ENCODE results near the gene ESRRA.

ESRRA gene

DNA sequence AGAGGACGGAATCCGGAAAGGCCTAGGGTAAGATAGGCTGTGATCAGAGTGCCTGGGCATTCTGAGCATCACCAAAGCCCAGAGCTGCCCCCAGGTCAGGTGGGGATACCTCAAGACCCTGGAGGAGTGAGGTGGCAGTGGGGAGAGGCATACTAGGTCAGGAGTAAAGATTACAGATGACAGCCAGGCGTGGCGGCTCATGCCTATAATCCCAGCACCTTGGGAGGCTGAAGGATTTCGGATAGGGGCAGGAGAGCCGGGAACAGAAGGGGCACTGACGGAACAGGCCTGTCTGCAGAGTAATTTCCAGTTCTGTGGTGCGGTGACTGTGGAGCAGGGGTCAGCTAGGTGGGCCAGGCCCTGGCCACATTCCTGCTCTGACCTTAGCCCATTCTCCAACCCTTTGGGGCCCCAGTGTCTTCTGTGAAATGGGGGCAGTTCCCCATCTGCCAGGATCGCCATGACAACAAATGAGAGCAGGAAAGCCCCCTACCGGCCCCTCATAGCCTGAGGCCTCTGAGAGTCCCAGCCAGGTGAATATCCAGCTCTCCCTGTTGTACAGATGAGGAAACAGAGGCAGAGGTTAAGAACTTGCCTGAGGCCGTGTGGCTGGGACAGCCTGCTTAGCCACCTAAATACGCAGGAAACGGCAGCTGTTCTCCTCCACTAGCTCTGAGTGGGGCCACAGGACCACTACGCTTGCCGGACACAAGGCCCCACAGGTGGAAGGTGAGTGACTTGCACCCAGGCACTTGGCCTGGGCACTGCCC is 30.1 kb upstream of the ESRRA start:
- no peak for DNase-seq (ENCODE audit: low read depth)

GRCh38 chr11:64275841-64276240 is 29.5 kb upstream of the ESRRA start:
- DNase-seq (ENCODE audit: low read depth) = no peak

DNA sequence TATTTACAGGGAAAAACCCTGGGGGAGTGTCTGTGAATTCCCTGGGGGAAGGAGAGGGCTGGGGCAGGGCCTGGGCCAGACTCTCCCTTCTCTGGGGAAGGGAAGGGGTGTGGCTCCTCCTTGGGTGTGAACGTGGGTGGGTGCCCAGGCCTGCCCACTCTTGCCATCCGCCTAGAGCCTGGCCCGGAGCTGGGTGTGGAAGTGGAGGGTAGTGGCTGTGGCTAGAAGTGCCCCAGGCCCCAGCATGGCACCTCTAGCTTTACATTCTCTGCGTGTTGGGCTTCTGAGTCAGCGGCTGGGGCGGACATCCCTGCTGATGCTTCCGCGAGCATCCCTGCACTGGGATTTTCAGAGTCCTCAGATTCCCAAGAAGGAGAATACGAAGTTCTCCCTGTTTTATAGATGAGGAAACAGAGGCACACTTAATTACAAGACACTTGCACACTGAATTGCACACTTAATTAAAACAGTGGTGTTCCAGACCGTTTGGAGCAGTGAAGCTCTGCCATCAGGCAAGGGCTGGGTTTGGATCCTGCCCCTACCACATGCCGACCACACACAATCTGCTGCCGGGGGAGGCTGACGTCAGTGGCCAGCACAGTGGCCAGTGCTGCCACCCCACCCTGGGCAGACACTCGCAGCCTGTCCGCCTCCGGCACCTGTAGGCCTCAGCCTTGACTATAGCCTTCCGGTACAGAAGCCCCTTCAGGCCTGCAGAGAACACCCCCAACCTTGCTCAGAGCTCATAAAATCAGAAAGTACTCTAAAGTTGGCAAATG is 28.5 kb upstream of the ESRRA start:
- DNase-seq (ENCODE audit: low read depth) = no peak

DNA sequence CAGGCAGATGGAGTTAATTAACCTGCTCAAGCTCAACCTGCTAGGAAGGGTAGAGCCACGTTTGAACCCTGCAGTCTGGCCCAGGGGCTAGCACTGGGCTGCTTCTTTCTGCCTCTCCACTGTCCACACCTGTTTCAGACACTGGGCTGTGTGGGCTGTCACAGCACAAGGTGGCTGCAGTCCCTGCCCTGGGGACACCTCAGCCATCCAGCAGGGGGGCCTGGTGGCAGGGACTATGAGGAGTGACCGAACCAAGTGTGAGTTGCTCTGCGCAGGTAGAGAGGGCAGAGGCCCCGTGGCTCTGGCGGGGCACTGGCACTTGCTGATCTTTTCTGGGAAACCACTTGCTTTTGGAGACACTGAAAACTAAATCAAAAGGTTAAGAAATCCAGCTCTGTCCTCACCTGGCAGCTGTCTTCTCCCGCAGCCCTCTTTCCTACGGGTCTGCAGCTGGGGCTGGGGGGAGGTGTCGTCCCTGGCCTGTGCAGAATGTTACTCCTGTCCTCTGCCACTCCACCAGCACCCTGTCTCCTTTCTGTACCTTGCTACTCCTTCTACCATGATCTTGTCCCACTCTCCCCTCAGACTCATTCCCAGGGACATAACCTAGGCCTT is 26.6 kb upstream of the ESRRA start:
- no peak for DNase-seq (ENCODE audit: low read depth)

GRCh38 chr11:64281957-64282770 is 23.2 kb upstream of the ESRRA start:
- no peak for DNase-seq (ENCODE audit: low read depth)

DNA sequence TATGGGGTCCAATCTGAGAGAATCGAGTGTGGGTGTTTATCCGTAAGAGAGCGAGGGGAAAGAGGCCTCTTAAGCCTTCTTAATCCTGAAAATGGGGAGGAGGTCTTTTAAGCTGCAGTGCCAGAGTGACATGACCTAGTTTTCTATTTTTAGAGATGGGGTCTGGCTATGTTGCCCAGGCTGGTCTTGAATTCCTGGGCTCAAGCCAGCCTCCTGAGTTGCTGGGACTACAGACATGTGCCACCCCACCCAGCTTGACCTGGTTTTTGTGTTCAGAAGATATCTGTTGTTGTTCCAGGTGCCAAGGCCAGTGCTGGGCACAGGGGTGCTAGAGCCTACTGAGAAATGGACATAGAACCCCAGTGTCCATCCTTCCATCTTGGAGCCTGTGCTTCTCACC is 22.2 kb upstream of the ESRRA start:
- DNase-seq (ENCODE audit: low read depth) = no peak

DNA sequence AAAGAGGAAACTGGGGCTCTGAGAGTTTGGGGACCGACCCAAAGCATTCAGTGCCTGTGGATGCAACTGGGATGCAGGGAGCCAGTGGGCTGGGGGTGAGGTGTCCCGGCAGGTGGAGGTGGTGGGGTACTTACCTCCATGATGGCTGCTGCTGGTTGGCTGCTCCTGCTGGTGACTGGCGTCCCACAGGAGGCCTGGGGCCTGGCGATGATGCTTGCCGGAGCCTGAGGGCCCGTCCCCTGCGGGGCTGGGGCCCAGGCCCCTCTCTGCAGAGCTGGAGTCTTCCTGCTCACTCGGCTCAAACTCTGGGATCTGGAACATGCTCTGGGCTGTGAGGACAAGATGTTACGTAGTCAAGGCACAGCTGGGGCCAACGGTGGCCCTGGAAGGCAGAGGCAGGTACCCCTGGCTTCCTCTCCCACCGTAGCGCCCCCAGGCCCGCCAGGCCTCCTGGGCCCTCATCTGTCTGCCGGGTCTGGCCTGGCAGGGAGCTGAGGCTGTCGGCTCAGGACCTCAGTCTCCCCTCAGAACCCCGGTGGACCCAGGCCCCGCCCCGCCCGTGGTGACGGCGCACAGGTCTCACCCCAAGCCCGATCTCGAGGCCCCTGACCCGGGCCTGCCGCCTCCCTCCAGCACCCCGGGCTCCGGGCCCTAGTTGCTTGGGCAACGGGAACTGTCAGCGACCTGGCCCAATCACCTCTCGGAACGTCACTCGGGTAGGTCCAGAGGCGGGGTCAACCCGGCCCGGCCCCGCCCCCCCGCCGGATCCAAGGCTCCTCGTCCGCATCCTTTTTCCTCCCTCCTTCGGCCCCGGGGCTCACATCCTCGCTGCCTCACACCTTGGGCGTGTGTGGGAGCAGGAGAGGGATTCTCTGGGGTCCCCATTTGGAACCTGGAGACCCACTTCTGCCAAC is 21.0 kb upstream of the ESRRA start, which contains the start of gene BAD:
TSS of gene BAD (minus strand) at position 618 of the 914 bp plus-strand sequence. CDS start at position 321, 297 bp downstream.
- peak; percentile 92 for DNase-seq (ENCODE audit: low read depth)

GRCh38 chr11:64284962-64285884 is 20.1 kb upstream of the ESRRA start, which contains the start of gene GPR137:
Gene GPR137 (plus strand): TSS chr11:64285848. CDS start chr11:64286525, 677 bp downstream.
- peak; percentile 63 for DNase-seq (ENCODE audit: low read depth)

DNA sequence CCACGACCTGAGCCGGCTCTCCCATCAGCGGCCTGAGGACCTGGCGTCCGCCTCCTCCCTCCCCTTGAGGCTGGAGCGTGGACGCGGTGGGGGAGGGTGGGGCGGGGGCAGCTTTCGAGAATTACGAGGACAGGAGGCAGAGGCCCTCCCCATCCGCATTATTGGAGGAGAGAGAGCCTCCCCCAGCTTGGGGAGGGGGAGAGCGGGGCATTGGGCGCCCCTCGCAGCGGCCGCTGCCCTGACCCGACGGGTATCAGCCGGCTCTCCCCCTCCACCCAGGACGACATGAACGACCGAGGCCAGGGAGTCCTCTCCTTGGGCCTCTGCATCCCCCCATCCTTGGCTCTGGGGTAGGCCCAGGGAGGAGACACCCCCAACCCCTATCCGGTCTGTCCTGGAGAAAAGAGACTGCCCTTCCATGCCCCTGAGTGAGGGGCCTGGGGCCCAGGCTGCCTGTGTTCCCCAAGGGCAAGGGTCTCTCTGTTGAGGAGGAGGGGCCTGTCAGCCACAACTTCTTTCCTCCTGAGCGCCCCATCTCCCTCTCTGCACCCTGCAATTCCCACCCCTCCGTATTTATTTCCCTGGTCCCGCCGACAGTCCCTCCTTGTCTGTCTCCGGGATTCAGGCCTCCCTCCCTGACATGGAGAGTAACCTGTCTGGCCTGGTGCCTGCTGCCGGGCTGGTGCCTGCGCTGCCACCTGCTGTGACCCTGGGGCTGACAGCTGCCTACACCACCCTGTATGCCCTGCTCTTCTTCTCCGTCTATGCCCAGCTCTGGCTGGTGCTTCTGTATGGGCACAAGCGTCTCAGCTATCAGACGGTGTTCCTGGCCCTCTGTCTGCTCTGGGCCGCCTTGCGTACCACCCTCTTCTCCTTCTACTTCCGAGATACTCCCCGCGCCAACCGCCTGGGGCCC is 19.2 kb upstream of the ESRRA start:
- DNase-seq (ENCODE audit: low read depth) = no peak

- DNase-seq (ENCODE audit: low read depth) = no peak
These were observed 18.5 kb upstream of the ESRRA start for GRCh38 chr11:64286801-64287159.

DNA sequence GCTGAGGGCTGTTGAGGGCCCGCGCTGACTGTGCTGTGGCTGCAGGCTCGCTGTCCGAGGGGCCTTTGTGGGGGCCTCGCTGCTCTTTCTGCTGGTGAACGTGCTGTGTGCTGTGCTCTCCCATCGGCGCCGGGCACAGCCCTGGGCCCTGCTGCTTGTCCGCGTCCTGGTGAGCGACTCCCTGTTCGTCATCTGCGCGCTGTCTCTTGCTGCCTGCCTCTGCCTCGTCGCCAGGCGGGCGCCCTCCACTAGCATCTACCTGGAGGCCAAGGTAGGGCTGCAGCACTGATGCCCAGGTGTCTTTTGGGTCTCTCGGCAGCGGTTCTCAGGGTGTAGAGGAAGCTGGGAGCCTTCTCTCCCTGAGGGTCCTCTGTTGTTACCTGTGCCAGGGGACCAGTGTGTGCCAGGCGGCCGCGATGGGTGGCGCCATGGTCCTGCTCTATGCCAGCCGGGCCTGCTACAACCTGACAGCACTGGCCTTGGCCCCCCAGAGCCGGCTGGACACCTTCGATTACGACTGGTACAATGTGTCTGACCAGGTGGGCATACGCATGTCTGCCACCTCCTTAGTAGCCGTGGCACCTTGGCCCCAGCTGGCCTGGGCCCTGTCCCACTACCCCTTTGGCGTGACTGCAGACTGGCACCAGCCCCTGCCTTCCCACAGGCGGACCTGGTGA is 17.5 kb upstream of the ESRRA start:
- no peak for DNase-seq (ENCODE audit: low read depth)

DNA sequence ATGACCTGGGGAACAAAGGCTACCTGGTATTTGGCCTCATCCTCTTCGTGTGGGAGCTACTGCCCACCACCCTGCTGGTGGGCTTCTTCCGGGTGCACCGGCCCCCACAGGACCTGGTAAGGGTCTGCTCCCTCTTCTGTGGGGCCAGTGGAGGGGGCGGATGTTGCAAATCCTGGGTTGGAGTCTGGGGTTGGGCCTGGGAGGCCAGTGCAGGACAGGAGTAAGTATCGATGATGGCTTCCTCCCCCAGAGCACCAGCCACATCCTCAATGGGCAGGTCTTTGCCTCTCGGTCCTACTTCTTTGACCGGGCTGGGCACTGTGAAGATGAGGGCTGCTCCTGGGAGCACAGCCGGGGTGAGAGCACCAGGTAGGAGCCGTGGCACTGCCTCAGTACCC is 17.0 kb upstream of the ESRRA start:
- no peak for DNase-seq (ENCODE audit: low read depth)

GRCh38 chr11:64289002-64289564 is 16.2 kb upstream of the ESRRA start:
- no peak for DNase-seq (ENCODE audit: low read depth)

DNA sequence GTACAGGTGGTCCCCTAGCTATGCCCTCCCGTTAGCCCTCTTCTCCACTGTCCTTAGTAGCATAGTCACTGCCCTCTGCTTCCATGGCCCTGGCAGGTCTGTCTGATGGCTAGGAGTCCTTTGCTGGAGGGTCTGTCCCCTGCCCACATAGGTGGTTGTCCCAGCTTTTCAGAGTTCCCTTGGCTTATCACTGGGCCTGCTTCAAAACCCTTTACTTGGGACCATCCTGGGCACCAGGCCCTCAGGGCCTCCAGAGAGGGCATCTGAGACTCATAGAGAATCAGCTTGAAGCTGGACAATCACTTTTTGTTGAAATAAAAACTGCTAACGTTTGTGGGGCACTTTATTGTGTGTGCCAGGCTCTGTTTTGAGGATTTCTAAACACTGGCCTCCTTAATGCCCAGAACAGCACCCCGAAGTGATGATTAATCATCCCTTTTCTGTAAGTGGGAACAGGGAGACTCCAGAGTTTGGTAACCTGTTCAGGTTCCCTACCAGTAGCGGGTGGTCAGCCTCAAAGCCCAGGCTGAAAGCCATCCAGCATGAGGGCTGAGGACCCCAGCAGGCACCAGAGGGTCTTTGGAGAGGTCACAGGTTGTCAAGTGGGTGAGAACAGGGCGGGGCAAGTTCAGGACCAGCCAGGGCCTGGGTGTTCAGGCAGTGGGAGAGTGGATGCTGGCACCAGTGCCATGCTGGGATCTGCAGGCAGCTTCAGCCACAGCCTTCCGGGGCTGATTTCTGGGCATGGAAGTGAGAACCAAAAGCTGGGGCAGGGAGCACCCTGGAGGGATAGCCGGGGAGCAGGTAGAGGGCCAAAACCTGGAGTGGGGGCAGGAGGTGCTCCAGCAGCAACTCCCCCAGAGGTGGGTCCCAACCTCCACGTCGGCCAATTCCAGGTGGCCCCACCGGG is 14.7 kb upstream of the ESRRA start:
- DNase-seq (ENCODE audit: low read depth) = no peak

DNA sequence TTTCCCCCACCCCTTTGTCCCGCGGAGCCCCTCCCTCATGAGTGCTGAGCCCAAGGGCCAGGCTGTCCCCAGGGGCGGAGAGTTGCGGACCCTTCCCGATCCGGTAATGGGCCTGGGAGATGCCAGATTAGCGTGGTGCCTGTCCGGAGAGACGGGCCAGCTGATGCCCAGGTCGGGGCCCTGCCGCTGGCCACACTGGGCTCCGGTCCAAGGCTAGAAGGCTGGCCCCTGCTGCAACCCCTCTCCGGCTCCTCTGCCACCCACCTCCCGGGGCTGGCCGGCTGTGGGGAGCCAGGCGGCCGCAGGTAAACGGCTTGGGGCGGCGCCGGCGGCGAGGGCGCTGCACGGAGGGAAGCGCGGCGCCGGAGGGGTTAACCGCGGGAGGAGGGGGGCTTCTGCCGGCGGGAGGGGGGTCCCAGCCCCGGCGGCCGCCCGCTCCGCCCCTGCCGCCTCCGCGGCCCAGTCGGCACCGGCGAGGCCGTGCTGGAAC is 14.0 kb upstream of the ESRRA start, which contains the start of gene KCNK4:
TSS of gene KCNK4 (plus strand) at position 41 of the 490 bp plus-strand sequence. CDS start 1,717 bp downstream, outside the sequence.
- no peak for DNase-seq (ENCODE audit: low read depth)

GRCh38 chr11:64291752-64292459 is 13.4 kb upstream of the ESRRA start:
- no peak for DNase-seq (ENCODE audit: low read depth)

Data from iris pigment epithelial cell (primary cell).